ENCODE results near the gene ACKR3.
A peak's percentile ranks its signal among the peaks of the same experiment; 100 is the strongest.

ACKR3 gene

DNA sequence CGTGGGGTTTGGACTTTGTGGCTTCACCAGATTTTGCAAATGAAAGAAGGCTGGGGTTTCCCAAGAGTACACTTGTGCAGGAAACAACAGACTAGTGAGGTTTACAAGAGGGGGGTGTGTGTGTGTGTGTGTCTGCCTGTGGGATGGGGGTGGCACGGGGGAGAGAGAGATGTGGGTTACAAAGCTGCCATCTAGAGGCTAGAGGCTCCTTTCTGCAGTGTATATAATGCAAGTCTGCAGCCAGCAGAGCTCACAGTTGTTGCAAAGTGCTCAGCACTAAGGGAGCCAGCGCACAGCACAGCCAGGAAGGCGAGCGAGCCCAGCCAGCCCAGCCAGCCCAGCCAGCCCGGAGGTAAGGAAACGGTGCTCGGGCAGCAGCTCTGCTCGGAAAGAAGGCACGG, at the start of gene ACKR3:
ACKR3 (plus strand) TSS at position 253 of the 401 bp plus-strand sequence. CDS start 10,641 bp downstream, outside the sequence.
- H3K27me3 Mint-ChIP-seq, result no peaks in the 10 kb centered on the region
- no peak within 1 kb of the TSS for H3K27ac Mint-ChIP-seq
- ATAC-seq, result peak; percentile 96
- peaks cover 19% of the 10 kb centered on the region for H3K4me1 Mint-ChIP-seq
- no peaks in the 10 kb centered on the region for H3K9me3 Mint-ChIP-seq
- no peaks in the 10 kb centered on the region for H3K36me3 Mint-ChIP-seq (ENCODE audit: low read depth)
- peak; percentile 52 for DNase-seq
- H3K4me3 Mint-ChIP-seq, result peak within 1 kb of the TSS; percentile 78

- no peak overlapping the region for H3K27ac Mint-ChIP-seq
- no peaks in the 10 kb centered on the region for H3K4me1 Mint-ChIP-seq
- H3K9me3 Mint-ChIP-seq, result no peaks in the 10 kb centered on the region
- peaks cover 5% of the 10 kb centered on the region for H3K27me3 Mint-ChIP-seq
- ATAC-seq (no peak), DNase-seq (no peak)
- no peaks in the 10 kb centered on the region for H3K36me3 Mint-ChIP-seq (ENCODE audit: low read depth)
- no peak overlapping the region for H3K4me3 Mint-ChIP-seq
Measured at GRCh38 chr2:236521556-236521955, 48.1 kb upstream of the ACKR3 start.

- peaks cover 5% of the 10 kb centered on the region for H3K27me3 Mint-ChIP-seq
- H3K4me3 Mint-ChIP-seq, result no peak overlapping the region
- DNase-seq, result no peak
- no peak for ATAC-seq
- H3K4me1 Mint-ChIP-seq, result no peaks in the 10 kb centered on the region
- no peaks in the 10 kb centered on the region for H3K9me3 Mint-ChIP-seq
- H3K27ac Mint-ChIP-seq, result no peak overlapping the region
- H3K36me3 Mint-ChIP-seq (ENCODE audit: low read depth), result no peaks in the 10 kb centered on the region
Measured at GRCh38 chr2:236523249-236523648, 46.4 kb upstream of the ACKR3 start.

- DNase-seq, result no peak
- H3K36me3 Mint-ChIP-seq (ENCODE audit: low read depth), result no peaks in the 10 kb centered on the region
- peaks cover 5% of the 10 kb centered on the region for H3K27me3 Mint-ChIP-seq
- no peaks in the 10 kb centered on the region for H3K4me1 Mint-ChIP-seq
- H3K9me3 Mint-ChIP-seq, result no peaks in the 10 kb centered on the region
- H3K4me3 Mint-ChIP-seq, result no peak overlapping the region
- no peak for ATAC-seq
- no peak overlapping the region for H3K27ac Mint-ChIP-seq
Measured at GRCh38 chr2:236525411-236525997, 44.1 kb upstream of the ACKR3 start.

DNA sequence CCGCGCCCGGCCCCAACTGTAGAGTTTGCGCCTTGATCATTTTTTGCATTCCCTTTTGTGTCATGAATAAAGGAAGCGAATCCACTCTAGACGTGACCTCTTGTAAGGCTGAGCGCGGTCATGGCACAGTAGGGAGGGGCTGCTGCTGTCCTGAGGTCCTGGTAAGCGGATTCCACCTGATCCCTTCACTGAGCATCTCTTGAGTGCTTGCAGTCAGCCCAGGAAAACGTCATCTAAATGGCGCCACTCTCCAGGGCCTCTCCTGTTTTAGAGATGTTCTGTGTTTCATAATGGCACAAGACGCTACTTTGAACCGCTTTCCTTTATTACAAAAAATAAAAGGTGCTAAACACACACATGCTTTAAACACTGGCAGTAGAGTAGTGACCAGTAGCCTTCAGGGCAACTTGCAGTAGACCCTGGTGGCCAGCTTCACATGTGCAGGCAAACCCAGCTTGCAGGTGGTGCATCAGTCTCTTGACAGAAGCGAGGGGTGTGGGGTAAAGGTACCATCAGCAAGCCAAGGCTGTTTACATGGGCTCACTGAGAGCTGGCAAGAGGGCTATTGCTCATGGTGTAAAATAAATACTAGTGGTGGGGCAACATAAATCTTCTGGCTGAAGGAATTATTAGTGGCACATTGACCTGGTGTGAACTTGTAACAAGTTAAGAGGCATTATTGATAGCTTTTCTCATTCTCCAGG, 43.0 kb upstream of the ACKR3 start:
- Mint-ChIP-seq H3K36me3 (ENCODE audit: low read depth) (no peaks in the 10 kb centered on the region), H3K27me3 (peaks cover 5% of the 10 kb centered on the region), H3K27ac (no peak overlapping the region), H3K4me3 (no peak overlapping the region), H3K9me3 (no peaks in the 10 kb centered on the region), H3K4me1 (no peaks in the 10 kb centered on the region)
- no peak for DNase-seq
- no peak for ATAC-seq

DNA sequence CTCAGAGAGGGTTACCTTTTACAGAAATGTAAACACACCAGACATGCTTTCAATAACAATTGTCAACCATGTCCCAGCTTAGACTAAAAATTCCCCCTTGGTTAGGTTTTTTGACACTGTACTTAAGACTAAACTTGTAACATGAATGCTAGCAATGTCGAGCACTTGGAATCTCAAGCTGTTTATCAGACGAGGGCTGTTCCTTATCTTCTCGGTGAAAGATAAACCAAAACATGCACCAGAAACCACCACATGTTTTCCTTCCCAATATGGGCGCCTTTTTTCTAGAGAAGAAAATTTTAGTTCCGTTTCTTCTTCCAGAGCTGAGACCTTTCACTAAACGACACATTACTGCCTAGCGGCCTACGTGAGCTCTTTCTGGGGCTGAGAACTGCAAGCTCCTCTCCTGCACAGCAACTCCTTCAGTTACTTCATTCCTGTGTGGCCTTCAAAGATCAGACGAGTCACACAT, 42.4 kb upstream of the ACKR3 start:
- DNase-seq, result no peak
- Mint-ChIP-seq H3K27me3 (peaks cover 2% of the 10 kb centered on the region), H3K4me1 (no peaks in the 10 kb centered on the region), H3K4me3 (no peak overlapping the region), H3K27ac (no peak overlapping the region), H3K36me3 (ENCODE audit: low read depth) (no peaks in the 10 kb centered on the region), H3K9me3 (no peaks in the 10 kb centered on the region)
- ATAC-seq, result no peak

DNA sequence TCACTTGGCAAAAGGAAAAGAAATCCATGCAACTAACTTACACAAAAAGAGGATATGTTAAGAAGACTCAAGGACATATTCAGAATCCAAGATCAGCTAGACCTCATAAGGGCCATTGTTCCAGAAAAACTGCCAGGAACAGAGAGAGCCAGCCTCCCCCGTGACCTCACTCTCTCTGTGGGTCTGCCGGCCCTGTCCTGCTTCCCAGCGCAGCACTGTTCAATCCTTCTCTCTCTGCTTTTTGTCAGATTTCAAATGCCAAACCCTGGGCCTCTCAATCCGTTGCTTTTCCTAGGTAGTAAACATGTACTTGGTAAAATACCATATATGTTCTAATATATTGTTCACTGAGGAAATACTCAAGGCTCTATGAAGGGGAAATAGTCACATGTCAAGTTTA, 40.0 kb upstream of the ACKR3 start:
- no peaks in the 10 kb centered on the region for H3K9me3 Mint-ChIP-seq
- no peak overlapping the region for H3K4me3 Mint-ChIP-seq
- H3K4me1 Mint-ChIP-seq, result no peaks in the 10 kb centered on the region
- H3K36me3 Mint-ChIP-seq (ENCODE audit: low read depth), result no peaks in the 10 kb centered on the region
- no peaks in the 10 kb centered on the region for H3K27me3 Mint-ChIP-seq
- no peak for ATAC-seq
- no peak overlapping the region for H3K27ac Mint-ChIP-seq
- no peak for DNase-seq

DNA sequence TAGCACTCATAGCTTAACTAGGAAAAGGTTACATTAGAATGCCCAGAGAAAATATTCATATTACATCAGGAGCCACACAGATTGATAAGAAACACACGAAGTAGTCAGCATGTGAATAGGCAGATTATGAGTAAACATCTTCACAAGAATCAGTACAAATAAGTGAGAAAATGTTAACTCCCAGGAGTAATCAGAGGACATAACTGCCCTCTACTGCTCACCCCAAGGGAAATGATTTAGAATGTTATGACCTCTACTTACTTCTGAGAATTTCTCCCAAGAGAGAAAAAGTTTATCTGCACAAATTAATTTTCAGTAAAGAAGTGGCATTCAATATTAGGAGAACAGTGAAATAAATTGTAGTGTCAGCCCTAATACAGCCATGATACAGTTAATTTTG, 39.1 kb upstream of the ACKR3 start:
- no peak overlapping the region for H3K27ac Mint-ChIP-seq
- no peaks in the 10 kb centered on the region for H3K4me1 Mint-ChIP-seq
- ATAC-seq, result no peak

DNA sequence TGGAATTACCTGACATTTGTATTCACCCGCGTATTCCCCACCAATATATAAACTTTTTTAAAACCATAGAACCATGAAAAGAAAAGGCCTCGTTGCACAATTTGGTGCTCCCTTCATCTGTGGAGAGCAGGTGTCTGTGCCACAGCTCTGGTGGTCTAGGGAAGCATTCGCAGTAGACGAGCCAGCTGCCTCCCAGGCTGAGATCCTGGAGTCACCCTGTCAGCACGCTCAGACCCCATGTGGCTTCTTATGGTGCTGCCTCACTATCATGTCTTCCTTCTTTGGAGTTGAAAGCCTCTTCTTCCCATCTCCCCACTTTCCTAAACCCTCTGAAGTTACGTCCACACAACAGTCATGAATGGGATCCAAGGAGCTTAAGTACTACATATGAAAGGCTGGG, 38.4 kb upstream of the ACKR3 start:
- ATAC-seq, result no peak
- no peaks in the 10 kb centered on the region for H3K27me3 Mint-ChIP-seq
- H3K9me3 Mint-ChIP-seq, result no peaks in the 10 kb centered on the region
- H3K4me1 Mint-ChIP-seq, result peaks cover 3% of the 10 kb centered on the region
- no peak overlapping the region for H3K27ac Mint-ChIP-seq
- H3K36me3 Mint-ChIP-seq (ENCODE audit: low read depth), result no peaks in the 10 kb centered on the region
- no peak overlapping the region for H3K4me3 Mint-ChIP-seq
- no peak for DNase-seq

More for the DNA sequence above, 39.1 kb upstream of the ACKR3 start:
- Mint-ChIP-seq H3K27me3 (no peaks in the 10 kb centered on the region), H3K9me3 (no peaks in the 10 kb centered on the region), H3K4me3 (no peak overlapping the region), H3K36me3 (ENCODE audit: low read depth) (no peaks in the 10 kb centered on the region)
- no peak for DNase-seq

- no peak overlapping the region for H3K27ac Mint-ChIP-seq
- no peaks in the 10 kb centered on the region for H3K9me3 Mint-ChIP-seq
- DNase-seq (no peak), ATAC-seq (no peak)
- H3K36me3 Mint-ChIP-seq (ENCODE audit: low read depth), result no peaks in the 10 kb centered on the region
- peaks cover 11% of the 10 kb centered on the region for H3K4me1 Mint-ChIP-seq
- no peak overlapping the region for H3K4me3 Mint-ChIP-seq
- H3K27me3 Mint-ChIP-seq, result no peaks in the 10 kb centered on the region
Measured at GRCh38 chr2:236531996-236532395, 37.6 kb upstream of the ACKR3 start.

DNA sequence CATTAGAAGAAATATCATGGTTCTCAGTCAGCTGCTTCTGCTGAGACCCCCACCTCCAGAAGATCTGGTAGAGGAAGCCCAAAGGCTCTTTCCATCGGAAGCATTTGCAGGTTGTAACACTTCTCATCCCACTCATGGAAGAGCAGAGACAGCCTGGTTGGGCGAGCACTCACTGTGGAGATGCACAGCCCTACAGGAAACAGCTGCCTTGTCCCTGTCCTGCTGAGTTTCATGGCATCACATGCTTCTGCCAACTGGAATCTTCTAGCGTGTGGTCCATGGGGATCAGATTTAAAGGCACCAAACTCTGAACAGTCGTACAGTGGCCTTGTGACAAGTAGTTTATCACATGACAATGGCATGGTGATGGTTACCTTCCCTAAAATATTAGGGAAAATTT, 36.3 kb upstream of the ACKR3 start:
- DNase-seq (no peak), ATAC-seq (no peak)
- H3K27me3 Mint-ChIP-seq, result no peaks in the 10 kb centered on the region
- H3K9me3 Mint-ChIP-seq, result no peaks in the 10 kb centered on the region
- no peak overlapping the region for H3K4me3 Mint-ChIP-seq
- no peaks in the 10 kb centered on the region for H3K36me3 Mint-ChIP-seq (ENCODE audit: low read depth)
- H3K27ac Mint-ChIP-seq, result no peak overlapping the region
- H3K4me1 Mint-ChIP-seq, result peaks cover 20% of the 10 kb centered on the region

- Mint-ChIP-seq H3K27ac (no peak overlapping the region), H3K9me3 (no peaks in the 10 kb centered on the region), H3K36me3 (ENCODE audit: low read depth) (peaks cover 4% of the 10 kb centered on the region), H3K4me3 (no peak overlapping the region), H3K4me1 (peaks cover 35% of the 10 kb centered on the region), H3K27me3 (no peaks in the 10 kb centered on the region)
- ATAC-seq, result no peak
- no peak for DNase-seq
Measured at GRCh38 chr2:236535024-236535423, 34.6 kb upstream of the ACKR3 start.

GRCh38 chr2:236536727-236537398, 32.8 kb upstream of the ACKR3 start:
- no peaks in the 10 kb centered on the region for H3K9me3 Mint-ChIP-seq
- DNase-seq (peak; percentile 50), ATAC-seq (peak; percentile 75)
- peak overlapping the region; percentile 86 for H3K4me3 Mint-ChIP-seq
- H3K36me3 Mint-ChIP-seq (ENCODE audit: low read depth), result peaks cover 14% of the 10 kb centered on the region
- H3K27ac Mint-ChIP-seq, result peak overlapping the region; percentile 94
- no peaks in the 10 kb centered on the region for H3K27me3 Mint-ChIP-seq
- H3K4me1 Mint-ChIP-seq, result peaks cover 53% of the 10 kb centered on the region

- Mint-ChIP-seq H3K36me3 (ENCODE audit: low read depth) (peaks cover 21% of the 10 kb centered on the region), H3K4me3 (peak overlapping the region; percentile 86), H3K27ac (peak overlapping the region; percentile 94), H3K9me3 (no peaks in the 10 kb centered on the region), H3K4me1 (peaks cover 67% of the 10 kb centered on the region), H3K27me3 (no peaks in the 10 kb centered on the region)
- ATAC-seq (peak; percentile 26), DNase-seq (peak; percentile 35)
Measured at GRCh38 chr2:236538242-236538641, 31.4 kb upstream of the ACKR3 start.

- Mint-ChIP-seq H3K9me3 (no peaks in the 10 kb centered on the region), H3K4me1 (peaks cover 86% of the 10 kb centered on the region), H3K36me3 (ENCODE audit: low read depth) (peaks cover 21% of the 10 kb centered on the region), H3K4me3 (peak overlapping the region; percentile 52), H3K27ac (peak overlapping the region; percentile 32), H3K27me3 (no peaks in the 10 kb centered on the region)
- no peak for ATAC-seq
- no peak for DNase-seq
Measured at GRCh38 chr2:236541008-236541562, 28.5 kb upstream of the ACKR3 start.

All from activated naive CD8-positive, alpha-beta T cell treated with anti-CD3 and anti-CD28 coated beads, Interleukin-2, amount 50 U/mL, for 24 hours (primary cell).